Loucy (cell line): ENCODE results near the gene EBI3.

Experiments
- H2AFZ ChIP-seq: fragments of 200-600 bp; sonication (generic); 2 replicates; pipeline ENCODE4 v1.6.0; 2016; ENCODE audit warnings: antibody characterized with exemption, mild to moderate bottlenecking, low read length, moderate library complexity
- H3F3A ChIP-seq: fragments of 200-600 bp; 2 replicates; pipeline ENCODE4 v1.6.0; 2016; ENCODE audit warnings: antibody characterized with exemption, low read depth, mild to moderate bottlenecking
- H3K27me3 ChIP-seq: fragments of 200-600 bp; sonication (generic); 2 replicates; pipeline ENCODE4 v1.6.1; 2014; ENCODE audit warnings: low read length, mild to moderate bottlenecking; ENCODE audit not compliant: insufficient read depth, poor library complexity, severe bottlenecking
- H3K36me3 ChIP-seq: fragments of 200-600 bp; sonication (generic); 2 replicates; pipeline ENCODE4 v1.6.1; 2016; ENCODE audit warnings: low read length; ENCODE audit not compliant: insufficient read depth
- H3K4me1 ChIP-seq: fragments of 200-600 bp; sonication (generic); 2 replicates; pipeline ENCODE4 v1.5.1; 2014; ENCODE audit warnings: low read length, mild to moderate bottlenecking; ENCODE audit not compliant: insufficient read depth, poor library complexity, severe bottlenecking
- H3K4me2 ChIP-seq: fragments of 200-600 bp; sonication (generic); 2 replicates; pipeline ENCODE4 v1.6.0; 2014; ENCODE audit warnings: antibody characterized with exemption, low read length, low read depth, mild to moderate bottlenecking; ENCODE audit not compliant: poor library complexity, severe bottlenecking
- H3K4me3 ChIP-seq: fragments of 200-600 bp; sonication (generic); 2 replicates; pipeline ENCODE4 v1.5.1; 2014; ENCODE audit warnings: low read length, mild to moderate bottlenecking, mixed read lengths; ENCODE audit not compliant: poor library complexity, severe bottlenecking
- H3K79me2 ChIP-seq: fragments of 200-600 bp; sonication (generic); 2 replicates; pipeline ENCODE4 v1.6.1; 2014; ENCODE audit warnings: low read length; ENCODE audit not compliant: insufficient read depth
- H3K9ac ChIP-seq: fragments of 200-600 bp; sonication (generic); 2 replicates; pipeline ENCODE4 v1.6.0; 2014; ENCODE audit warnings: mild to moderate bottlenecking, low read depth, low read length, moderate library complexity; ENCODE audit not compliant: poor library complexity, severe bottlenecking
- H3K9me2 ChIP-seq: fragments of 200-600 bp; sonication (generic); replicated peaks from 2 replicates; pipeline ENCODE4 v1.6.1; 2016; ENCODE audit warnings: low read depth, low read length, mixed read lengths
- H3K9me3 ChIP-seq: fragments of 200-600 bp; sonication (generic); 2 replicates; pipeline ENCODE4 v1.6.1; 2014; ENCODE audit warnings: mild to moderate bottlenecking, antibody characterized with exemption, low read length, low read depth; ENCODE audit not compliant: insufficient read depth
- H4K20me1 ChIP-seq: fragments of 200-600 bp; sonication (generic); 2 replicates; pipeline ENCODE4 v1.6.0; 2014; ENCODE audit warnings: antibody characterized with exemption, low read length, mild to moderate bottlenecking; ENCODE audit not compliant: insufficient read depth, poor library complexity, severe bottlenecking
- CTCF ChIP-seq: fragments of 200-600 bp; sonication (generic); conservative IDR thresholded peaks from 2 replicates; pipeline ENCODE4 v1.5.1; 2014; ENCODE audit warnings: mild to moderate bottlenecking, antibody characterized with exemption, low read length
- EZH2phosphoT487 ChIP-seq: fragments of 200-600 bp; IDR thresholded peaks from 2 replicates; pipeline ENCODE4 v1.6.1; 2018; ENCODE audit warnings: antibody characterized with exemption, mild to moderate bottlenecking, moderate library complexity, borderline replicate concordance

EBI3 gene

GRCh38 chr19:4229179-4229931, at the start of gene EBI3:
Gene EBI3 (plus strand): TSS chr19:4229523. CDS start chr19:4229551, 28 bp downstream.
- no peak within 1 kb of the TSS for H2AFZ ChIP-seq

GRCh38 chr19:4181053-4181508, 48.2 kb upstream of the EBI3 start:
- Histone ChIP-seq H3K4me1 (peaks cover 5% of the 10 kb centered on the region), H3K4me3 (peak overlapping the region; percentile 95), H2AFZ (no peak overlapping the region), H3K9ac (peak overlapping the region; percentile 94), H4K20me1 (no peaks in the 10 kb centered on the region), H3F3A (no peaks in the 10 kb centered on the region), H3K9me2 (no peaks in the 10 kb centered on the region), H3K4me2 (peak overlapping the region; percentile 93), H3K79me2 (peaks cover 17% of the 10 kb centered on the region; the same call in 1 of the 2 replicates), H3K36me3 (no peaks in the 10 kb centered on the region), H3K27me3 (no peaks in the 10 kb centered on the region), H3K9me3 (no peaks in the 10 kb centered on the region)
- TF ChIP-seq EZH2phosphoT487 (no peak), CTCF (no peak)

More at GRCh38 chr19:4229179-4229931, at the start of gene EBI3:
- Histone ChIP-seq H3K4me1 (no peaks in the 10 kb centered on the region), H3K27me3 (peaks cover 11% of the 10 kb centered on the region), H3K36me3 (no peaks in the 10 kb centered on the region), H3K79me2 (no peaks in the 10 kb centered on the region), H3K4me3 (no peak within 1 kb of the TSS), H3F3A (no peaks in the 10 kb centered on the region), H3K9me3 (no peaks in the 10 kb centered on the region), H3K9me2 (no peaks in the 10 kb centered on the region), H4K20me1 (no peaks in the 10 kb centered on the region), H3K9ac (no peak within 1 kb of the TSS), H3K4me2 (no peak within 1 kb of the TSS)
- TF ChIP-seq EZH2phosphoT487 (no peak), CTCF (no peak)

DNA sequence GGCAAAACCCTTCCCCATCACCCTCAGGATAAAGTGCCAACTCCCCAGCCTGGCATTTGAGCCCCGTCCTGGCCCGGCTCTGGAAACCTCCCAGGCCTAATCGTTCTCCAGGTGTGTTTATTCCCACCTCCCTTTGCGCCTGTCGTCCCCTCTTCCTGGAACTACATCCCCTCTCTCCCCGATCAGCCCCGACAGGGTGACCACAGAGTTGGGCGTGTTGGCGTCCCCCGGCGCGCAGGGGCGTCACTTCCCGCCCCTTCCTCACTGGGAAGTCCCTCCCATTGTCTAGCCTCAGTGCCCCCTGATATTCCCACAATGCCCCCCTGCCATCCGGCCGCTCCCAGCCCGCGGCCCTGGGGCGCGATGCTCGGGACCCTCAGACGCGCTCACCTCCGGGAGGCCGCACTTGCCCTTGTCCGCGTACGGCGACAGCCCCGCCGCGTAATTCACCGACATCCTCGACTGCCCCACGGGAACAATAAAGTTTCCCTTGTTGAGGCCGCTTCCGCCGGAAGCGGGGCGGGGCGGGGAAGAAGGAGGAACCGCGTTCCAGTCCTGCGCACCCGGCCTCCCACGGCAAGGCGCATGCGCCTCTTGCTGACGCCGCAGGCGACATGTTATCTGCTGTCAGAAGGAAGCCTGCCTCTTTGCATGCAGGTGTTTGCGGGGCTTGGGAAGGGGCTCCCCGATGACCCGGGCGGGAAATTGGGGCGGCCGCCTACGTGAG, 47.1 kb upstream of the EBI3 start, which contains the start of the genes ANKRD24 and SIRT6:
Gene ANKRD24 (plus strand): TSS at position 606 of the 727 bp plus-strand sequence. CDS start 3,737 bp downstream, outside the sequence.
Gene SIRT6 (minus strand): TSS at position 480 of the 727 bp plus-strand sequence. CDS start 24 bp downstream, at position 456.
- no peaks in the 10 kb centered on the region for H3K27me3 ChIP-seq
- H3K4me1 ChIP-seq = peaks cover 5% of the 10 kb centered on the region
- no peaks in the 10 kb centered on the region for H4K20me1 ChIP-seq
- H2AFZ ChIP-seq = peak within 1 kb of the TSS; percentile 93
- H3K4me3 ChIP-seq = peak within 1 kb of the TSS; percentile 95
- H3K79me2 ChIP-seq = peaks cover 17% of the 10 kb centered on the region; the same call in 1 of the 2 replicates
- H3K9ac ChIP-seq = peak within 1 kb of the TSS; percentile 94
- no peaks in the 10 kb centered on the region for H3K9me3 ChIP-seq
- H3K36me3 ChIP-seq = no peaks in the 10 kb centered on the region
- no peak for TF ChIP-seq CTCF
- no peak for TF ChIP-seq EZH2phosphoT487
- H3F3A ChIP-seq = no peaks in the 10 kb centered on the region
- peak within 1 kb of the TSS; percentile 93 for H3K4me2 ChIP-seq
- no peaks in the 10 kb centered on the region for H3K9me2 ChIP-seq
